Gastroesophageal sphincter (tissue), 3 donors: ENCODE measurements around the gene TMEM208.

Experiments
- POLR2A ChIP-seq, 2 donors: fragments of 450-650 bp; IDR thresholded peaks; one replicate each; pipeline ENCODE4 v1.6.1; 2017; ENCODE audit warnings: antibody characterized with exemption in 2 of 2, mild to moderate bottlenecking in 2 of 2, moderate library complexity in 1 of 2
- POLR2AphosphoS5 ChIP-seq: sonication (generic); formaldehyde crosslinking; IDR thresholded peaks from one replicate; pipeline ENCODE4 v1.6.1; 2017; ENCODE audit warnings: antibody characterized with exemption
- TF ChIP-seq, protein P1 (sequence below), 4 experiments: fragments of 200-600 bp in 2 of 4; fragments of 450-650 bp in 2 of 4; sonication (generic) in 1 of 4; IDR thresholded peaks; one replicate each; pipeline ENCODE4 v1.5.1; 2017 to 2019; ENCODE audit warnings: antibody characterized with exemption in 4 of 4, mild to moderate bottlenecking in 2 of 4, moderate library complexity in 2 of 4

DNA sequence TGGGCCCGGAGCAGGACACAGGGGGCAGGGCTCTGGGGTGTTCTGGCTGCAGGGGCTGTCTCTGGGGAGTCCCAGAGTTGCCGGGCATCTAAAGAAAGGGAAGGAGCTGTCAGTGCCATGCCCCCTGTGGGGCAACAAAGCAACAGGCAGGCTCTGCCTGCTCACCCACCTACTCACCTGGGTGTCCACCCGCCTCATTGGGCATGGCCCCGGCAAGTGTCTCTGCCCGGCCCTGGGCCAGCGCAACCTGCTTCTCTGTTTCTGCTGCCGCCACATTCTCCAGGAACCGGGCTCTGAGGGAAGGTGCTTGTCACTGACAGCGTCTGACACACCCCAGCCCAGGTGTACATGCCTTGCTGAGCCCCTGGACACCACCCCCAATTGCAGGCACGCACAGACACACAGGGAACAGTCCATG, 7.3 kb downstream of the TMEM208 start:
- TF ChIP-seq, protein P1, sequence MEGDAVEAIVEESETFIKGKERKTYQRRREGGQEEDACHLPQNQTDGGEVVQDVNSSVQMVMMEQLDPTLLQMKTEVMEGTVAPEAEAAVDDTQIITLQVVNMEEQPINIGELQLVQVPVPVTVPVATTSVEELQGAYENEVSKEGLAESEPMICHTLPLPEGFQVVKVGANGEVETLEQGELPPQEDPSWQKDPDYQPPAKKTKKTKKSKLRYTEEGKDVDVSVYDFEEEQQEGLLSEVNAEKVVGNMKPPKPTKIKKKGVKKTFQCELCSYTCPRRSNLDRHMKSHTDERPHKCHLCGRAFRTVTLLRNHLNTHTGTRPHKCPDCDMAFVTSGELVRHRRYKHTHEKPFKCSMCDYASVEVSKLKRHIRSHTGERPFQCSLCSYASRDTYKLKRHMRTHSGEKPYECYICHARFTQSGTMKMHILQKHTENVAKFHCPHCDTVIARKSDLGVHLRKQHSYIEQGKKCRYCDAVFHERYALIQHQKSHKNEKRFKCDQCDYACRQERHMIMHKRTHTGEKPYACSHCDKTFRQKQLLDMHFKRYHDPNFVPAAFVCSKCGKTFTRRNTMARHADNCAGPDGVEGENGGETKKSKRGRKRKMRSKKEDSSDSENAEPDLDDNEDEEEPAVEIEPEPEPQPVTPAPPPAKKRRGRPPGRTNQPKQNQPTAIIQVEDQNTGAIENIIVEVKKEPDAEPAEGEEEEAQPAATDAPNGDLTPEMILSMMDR (IDR thresholded peaks at IDR 0.05), result no peak
- TF ChIP-seq POLR2A (IDR thresholded peaks at IDR 0.05) (no peak), POLR2AphosphoS5 (no peak)
